PC-9 (cell line): Measurements from ENCODE around the gene CNKSR3.

Experiments
- EZH2 ChIP-seq: fragments of 200-600 bp; sonication (generic); IDR thresholded peaks from 2 replicates; pipeline ENCODE4 v1.8.0; 2017; ENCODE audit warnings: antibody characterized with exemption, low read depth
- TF ChIP-seq, protein P1 (sequence below): fragments of 200-600 bp; sonication (generic); conservative IDR thresholded peaks from 2 replicates; pipeline ENCODE4 v1.6.1; 2017; ENCODE audit warnings: mixed run types, antibody characterized with exemption, mild to moderate bottlenecking, moderate library complexity

DNA sequence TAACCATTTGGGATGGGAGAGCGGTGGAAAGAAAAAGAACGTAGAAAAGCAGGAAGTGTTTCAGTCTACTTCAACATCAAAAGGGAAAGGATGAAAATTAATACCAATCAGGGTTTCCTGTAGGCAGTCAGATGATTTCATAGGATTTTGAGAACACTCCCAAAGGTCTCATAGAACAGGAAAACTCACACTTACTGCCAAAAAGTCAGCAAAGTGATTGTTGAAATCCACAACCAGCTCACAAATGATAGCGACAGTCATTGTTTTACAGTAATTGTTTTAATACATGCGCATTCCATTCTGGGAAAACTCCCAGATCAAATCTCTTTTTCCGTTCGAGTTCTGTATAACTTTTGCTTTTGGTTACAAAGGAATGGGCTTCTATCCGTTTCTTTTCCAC is 5.3 kb upstream of the CNKSR3 start:
- TF ChIP-seq, protein P1, sequence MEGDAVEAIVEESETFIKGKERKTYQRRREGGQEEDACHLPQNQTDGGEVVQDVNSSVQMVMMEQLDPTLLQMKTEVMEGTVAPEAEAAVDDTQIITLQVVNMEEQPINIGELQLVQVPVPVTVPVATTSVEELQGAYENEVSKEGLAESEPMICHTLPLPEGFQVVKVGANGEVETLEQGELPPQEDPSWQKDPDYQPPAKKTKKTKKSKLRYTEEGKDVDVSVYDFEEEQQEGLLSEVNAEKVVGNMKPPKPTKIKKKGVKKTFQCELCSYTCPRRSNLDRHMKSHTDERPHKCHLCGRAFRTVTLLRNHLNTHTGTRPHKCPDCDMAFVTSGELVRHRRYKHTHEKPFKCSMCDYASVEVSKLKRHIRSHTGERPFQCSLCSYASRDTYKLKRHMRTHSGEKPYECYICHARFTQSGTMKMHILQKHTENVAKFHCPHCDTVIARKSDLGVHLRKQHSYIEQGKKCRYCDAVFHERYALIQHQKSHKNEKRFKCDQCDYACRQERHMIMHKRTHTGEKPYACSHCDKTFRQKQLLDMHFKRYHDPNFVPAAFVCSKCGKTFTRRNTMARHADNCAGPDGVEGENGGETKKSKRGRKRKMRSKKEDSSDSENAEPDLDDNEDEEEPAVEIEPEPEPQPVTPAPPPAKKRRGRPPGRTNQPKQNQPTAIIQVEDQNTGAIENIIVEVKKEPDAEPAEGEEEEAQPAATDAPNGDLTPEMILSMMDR, result no peak
- TF ChIP-seq EZH2, result no peak
